Activated CD4-positive, CD25-positive, alpha-beta regulatory T cell treated with anti-CD3 and anti-CD28 coated beads, Interleukin-2, amount 50 U/mL, for 16 hours (primary cell): Measurements from ENCODE around the gene TOX3.

Experiments used
- DNase-seq: peaks from one replicate; pipeline ENCODE4 v3.0.0-alpha.2; 2020; ENCODE audit warnings: low read depth, low spot score

The TOX3 gene

DNA sequence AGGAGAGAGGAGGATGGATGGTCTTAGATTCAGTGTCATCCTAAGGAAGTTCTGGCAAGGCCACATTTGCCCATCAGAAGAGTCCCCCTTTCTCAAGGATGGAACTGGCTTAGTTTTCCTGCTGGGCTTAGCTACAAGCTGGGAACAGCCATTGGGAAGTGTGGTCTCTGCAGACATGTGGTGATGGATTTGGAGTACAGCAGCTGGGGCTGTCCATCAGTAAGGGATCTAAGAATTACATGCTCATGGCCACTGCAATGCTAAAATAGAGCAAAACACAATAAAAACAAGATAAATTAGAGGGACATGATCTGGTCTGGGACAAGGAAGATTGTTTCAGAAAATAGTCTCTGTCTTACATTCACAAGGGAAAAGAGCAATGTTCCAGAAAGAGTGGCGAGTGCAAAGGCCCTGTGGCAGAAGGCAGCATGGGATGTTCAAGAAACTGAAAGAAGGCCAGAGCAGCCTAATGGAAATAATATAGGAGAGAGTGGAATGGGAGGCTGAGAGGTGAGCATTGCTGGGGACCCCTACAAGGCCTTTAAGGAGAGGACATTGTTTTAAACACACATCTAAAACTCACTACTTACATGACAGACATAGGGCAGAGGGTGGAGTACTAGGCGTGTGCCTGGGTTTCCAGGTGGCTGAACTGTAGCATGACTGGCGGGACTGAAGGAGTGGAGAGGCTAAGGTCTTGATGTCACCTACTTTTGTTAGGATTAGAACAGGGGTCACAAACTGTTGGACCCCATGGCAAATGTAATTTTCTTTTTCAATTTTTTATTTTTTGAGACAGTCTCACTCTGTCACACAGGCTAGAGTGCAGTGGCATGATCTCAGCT lies 17.0 kb upstream of the TOX3 start:
- no peak for DNase-seq

DNA sequence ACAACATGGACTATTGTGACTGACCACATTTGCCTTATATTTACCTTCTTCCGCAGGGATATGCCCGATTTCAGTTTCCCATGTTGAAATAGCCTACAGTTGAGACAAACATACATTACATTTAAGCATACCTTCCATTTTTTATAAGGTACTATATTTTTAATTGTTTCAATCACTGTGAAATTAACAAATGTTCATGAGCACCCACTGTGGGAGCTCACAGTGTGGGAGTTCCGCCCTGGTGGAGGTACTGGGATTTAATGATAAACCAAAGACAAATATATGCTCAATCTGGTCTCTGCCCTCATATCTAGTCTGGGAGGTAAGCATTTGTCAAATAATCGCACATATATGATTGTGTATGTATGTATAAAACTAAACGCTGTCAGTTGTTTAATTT lies 15.8 kb upstream of the TOX3 start:
- DNase-seq = no peak

DNA sequence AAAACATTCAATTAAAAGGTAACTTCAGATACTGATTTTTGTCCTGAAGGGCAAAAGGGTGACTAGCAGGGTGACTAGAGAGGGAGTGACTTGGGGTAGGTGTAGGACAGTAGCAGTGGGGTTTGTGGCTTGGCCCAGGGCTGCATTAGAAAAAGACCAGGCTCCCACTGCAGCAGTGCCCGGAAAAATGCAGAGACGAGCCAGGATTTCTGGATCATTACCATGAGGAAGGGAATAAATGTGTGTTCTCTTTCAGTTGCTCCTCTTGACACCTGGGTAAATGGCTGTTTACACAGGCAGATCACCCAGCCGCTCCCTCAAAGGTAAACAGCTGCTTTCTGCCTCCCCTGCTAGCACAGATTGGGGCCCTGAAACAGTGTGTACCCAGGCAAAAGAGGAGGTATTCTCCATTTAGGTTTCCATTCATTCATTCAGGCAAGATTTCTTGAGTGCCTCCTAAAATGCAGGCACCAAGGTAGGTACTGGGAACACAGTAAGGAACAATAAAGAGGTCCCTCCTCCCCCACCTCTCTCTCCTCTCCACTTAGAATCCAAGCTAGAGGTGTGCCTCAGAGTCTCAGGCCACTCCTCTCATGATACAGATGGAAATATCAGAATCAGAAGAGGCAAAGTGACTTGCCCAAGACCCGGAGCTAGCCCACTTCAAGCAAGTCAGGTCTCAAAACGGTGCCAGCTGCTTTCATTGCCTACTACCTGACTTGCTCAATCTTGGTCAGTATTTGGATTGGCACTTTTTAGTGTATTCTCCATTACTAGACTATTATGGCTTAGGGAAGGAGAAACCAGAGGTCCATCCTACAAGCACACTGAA lies 15.2 kb upstream of the TOX3 start:
- DNase-seq = no peak

DNA sequence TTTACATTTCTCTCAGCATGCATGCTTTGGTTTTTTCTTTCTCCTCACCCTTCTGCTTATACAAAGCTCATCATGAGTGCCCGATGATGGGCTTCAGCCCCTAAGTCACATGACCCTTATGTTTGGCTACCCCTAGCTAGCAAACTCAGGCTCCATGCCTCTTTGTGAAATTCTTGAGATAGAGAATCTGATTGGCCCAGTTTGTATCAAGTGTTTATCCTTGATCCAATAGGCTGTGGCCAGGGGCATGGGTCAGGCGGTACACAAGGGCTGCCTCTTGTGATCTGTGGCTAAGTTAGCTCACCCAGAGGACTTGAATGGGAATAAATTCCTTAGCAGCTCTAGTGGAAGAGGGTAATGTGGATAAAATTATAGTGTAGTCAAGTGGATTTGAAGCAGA lies 11.5 kb upstream of the TOX3 start:
- DNase-seq = no peak

DNA sequence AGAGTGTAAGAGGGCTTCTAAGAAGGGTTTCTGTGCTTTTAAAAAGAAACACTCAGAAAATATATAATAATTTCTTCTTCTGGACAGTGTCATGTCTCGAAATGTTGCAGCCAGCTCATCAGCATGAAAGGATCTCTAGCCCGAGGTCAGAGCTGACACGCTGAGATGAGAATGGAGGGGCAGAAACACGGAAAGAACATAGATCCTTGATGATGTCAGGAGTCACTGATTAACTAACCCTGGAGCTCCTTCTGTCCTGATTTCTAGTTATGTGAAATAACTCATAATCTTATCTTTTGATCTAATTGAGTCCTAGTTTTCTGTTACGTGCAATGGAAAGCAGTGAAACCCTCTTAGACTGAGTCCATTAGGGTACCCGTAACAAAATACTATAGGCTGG lies 10.3 kb upstream of the TOX3 start:
- DNase-seq = no peak

DNA sequence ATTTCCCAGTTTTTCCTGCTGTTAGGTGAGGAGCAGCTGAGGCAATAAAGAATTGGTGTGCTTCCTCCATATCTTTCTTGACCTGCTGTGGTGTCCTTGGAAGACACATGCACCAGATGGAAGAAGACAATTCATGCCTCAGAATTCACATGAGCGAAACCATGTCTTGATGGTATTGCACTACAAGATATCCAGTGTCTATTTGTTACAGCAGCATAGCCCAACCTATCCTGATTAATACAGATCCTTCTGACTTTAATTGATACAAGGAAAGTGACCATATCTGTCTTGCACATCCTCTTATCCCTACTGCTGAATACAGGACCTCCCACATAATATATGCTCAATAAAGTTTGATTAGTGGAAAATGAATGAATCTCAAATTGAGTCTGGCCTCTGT lies 9.1 kb upstream of the TOX3 start:
- no peak for DNase-seq

DNA sequence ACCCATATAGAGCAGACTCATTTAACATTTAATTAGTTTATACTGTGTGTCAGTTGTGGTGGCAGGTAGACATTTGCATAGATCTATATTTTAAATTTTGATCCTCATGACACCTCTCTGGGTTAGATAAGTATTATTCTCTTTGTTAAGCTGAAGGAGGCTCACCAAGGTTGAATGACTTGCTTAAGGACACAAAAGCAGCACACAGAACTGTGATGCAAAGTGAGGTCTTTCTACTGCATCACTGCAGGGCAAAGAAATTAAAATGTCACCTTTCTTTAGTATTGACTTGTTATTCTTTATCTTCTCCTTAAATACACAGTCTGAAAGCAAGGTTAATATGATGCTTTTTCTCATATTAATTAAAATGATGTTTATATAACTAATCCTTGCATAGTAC lies 8.6 kb upstream of the TOX3 start:
- DNase-seq = no peak

DNA sequence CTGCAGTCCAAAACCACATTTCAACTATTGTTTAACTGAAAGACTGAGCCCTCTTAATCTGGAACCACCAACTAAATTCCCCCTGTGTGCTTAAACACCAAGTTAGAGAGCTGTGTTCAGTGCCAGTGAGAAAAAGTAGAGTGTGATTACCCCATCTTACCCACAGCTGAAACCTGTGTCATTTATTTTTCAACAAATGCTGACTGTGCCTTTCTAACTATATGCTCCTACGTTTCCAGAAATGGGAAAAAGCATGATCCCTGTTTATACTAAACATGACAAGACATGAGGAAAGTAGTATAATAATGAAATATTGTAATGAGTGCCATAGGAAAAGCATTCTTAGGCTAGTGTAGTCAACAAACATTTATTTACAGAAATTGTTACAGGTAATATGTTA lies 7.4 kb upstream of the TOX3 start:
- DNase-seq = no peak

DNA sequence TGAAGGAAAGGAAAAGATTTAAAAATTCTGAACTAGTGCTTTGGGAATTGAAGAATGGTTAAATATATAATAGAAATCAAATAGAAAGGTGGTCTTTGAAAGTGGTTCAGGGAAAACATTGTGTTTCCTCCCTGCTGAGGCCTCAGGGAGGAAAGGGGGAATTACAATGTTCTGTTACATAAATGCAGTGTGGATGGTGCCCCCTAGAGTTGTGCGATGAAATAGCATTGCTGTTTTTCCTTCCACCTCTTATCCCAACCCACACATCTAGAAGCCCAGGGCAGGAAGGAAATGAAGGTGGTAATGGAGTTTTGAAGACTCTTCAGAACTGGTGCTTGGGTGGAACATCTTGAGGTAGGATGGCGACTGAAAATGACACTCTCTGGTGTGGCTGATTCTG lies 6.4 kb upstream of the TOX3 start:
- DNase-seq = no peak

DNA sequence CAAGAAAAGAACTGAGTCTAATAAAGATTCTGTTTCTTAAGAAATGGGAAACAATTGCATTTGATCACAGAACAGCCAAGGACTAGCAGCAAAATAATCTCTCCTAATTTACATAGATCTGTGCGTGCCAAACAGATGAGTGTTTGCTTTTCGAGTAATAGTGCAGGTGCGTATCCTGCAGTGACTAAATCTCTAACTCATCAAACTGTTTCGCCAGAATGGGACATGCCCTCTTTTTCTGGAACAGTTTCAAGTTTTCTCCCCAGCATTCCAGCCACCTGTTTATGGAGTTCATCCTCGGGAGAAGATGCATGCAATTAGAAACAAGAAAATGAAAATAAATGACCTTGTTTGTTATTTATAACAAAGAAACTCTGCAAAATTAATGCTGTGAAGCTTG lies 5.7 kb upstream of the TOX3 start:
- no peak for DNase-seq

DNA sequence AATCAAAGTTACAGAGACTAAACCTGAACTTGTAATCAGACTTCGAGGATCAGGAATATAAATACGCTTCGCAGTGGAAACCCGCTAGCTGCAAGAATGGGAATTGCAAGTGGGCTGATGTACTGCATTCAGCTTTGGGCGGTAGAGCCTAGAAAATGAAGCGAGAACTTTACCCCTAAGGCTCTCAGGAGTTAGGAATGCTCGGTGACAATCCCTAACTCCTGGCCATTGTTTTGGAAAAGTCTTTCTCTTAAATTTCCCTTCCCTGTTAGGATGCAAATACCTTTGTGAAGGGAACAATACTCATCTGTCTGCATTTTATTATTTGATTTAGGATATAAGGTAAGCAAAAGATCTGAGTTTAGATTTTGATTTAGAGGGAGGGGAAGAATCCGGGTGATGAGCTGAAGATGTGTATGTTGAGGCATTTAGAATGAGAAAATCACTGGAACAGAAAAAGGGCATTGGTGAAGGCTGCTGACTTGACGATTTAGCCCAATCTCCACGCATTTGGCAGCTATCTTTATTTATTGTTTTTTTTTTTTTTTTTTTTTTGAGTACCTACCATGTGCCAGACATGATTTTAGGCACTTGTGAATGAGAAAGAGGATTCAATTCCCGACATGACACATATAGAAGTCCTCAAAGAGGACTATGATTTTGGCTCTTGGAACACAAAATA lies 2.2 kb upstream of the TOX3 start:
- DNase-seq = no peak

DNA sequence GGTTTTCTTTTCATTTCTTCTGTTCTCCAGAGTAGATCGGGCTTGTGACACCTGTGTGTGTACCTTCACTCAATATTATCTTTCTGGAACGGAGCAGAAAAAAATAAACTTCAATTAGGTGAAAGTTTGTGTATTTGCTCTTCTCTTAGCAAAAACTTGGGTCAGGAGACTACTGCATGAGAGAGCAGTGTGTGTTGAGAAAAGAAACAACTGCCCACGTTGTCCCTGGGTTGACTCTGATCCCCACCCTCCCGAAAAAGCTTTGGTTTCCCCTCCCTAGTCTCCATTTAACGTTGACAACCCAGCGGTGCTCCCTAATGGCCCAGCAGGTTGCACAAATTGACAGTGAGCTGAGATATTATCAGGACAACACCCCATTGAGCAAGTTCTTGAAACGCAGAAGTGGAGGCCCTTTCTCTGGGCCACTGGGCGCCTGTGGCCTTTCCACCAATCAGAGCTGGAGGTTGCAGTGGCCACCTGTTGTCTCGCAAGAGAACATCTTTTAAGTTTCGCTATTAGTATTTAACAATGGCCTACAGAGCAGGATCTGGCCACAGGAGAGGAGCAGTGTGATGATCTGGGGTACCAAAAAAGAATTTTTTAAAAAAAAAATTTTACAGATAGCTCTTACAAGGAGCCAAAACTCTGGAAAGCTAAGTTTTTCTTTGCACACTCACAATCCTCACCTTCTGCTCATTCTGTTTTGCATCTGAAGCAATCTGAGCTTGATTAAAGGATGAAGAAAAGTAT lies 1.5 kb upstream of the TOX3 start:
- DNase-seq = no peak

DNA sequence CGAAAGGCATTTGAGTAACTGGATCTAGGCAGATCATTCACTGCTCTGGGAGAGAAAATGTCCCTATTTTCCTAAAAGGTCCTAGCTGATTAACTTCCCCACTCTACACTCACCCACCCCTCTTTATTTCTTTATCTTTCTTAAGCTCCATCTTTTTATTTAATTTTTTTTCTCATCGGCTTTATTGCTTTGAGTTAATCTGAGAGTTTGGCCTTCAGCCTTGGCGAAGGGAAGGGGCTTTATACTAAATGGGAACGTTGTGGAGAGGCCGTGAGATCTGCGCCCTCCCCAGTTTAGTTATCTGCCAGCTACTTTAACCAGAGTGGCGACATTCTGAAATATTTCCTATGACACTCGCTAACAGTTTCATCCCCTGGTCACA lies 882 bp upstream of the TOX3 start:
- no peak for DNase-seq

DNA sequence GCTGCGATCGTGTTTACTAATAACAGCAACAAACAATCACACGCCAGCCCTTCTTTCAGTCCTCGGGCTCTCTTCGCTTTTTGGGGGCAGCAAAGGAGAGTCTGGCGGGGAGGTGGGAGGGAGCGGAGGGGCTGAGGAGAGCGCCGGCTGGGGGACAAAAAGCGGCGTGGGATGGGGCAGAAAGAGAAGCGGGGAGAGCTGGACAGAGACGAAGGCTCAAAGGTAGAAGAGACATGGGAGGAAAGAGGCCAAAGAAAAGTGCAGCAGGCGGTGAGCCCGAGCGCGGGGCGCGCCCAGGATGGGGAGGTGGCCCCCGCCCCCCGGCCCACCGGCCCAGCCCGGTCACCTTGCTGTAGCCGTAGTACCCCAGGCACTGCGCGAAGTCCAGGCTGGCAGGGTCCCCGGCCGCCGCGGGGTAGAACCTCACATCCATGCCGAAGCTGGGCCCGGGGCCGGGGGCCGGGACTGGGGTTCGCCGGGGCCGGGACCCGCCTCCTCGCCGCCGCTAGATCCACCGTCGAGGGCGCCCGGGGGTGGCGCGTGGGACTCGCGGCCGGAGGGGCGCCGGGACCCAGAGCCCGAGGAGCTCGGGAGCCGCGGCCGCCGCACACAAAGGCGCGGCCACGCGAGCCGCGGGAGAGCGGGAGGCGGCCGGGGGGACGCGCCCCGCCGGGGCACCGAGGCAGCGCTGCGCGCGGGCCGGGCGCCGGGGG lies 496 bp downstream of the TOX3 start:
- no peak for DNase-seq

DNA sequence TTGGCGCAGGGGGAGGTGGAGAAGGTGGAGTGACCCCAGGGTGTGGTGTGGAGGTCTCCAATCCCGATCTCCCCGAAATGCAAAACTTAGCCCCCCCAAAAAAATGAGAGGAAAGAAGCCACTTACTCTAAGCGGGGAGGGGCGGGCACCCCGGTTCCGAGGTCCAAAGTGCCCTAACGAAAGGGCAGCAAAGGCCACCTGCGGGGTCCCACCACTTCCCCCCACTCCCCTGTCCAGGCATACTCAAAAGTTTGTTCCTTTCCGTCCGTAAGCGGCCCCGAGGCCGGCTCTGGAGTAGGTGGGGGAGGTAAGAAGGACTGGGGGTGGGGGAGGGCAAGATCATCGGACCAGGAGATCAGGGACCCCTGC lies 1.1 kb downstream of the TOX3 start:
- DNase-seq = no peak

DNA sequence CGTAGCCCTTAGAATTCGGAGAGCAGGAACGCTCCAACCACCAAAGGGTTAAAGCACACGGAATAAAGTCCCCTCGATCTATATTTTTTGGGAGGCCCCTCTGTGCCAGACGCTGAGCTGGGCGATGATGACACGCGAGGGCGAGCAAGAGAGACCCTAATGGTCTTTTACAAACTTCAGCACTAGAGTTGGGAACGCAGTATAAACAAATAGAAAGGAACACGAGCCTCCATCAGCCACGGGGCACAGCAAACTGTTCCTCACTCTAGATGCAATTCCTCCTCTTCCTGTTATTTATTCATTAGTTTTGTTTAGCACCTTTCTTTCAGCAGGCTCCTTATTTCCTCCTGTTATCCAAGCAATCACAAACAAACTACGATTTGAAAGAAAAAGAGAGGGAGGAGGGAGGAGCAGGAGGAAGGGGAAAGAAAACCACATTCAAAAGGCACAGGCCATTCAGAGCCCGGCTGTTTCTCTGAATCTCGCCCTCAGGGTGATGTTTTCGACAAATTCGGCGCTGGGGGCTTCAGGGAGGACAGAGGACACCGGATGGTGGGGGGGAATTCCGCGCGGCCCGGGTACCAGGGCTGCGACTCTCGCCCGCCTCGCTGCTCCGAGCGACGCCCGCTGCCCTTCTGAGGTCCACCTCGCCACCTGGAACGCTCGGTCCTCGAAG lies 1.6 kb downstream of the TOX3 start:
- no peak for DNase-seq

DNA sequence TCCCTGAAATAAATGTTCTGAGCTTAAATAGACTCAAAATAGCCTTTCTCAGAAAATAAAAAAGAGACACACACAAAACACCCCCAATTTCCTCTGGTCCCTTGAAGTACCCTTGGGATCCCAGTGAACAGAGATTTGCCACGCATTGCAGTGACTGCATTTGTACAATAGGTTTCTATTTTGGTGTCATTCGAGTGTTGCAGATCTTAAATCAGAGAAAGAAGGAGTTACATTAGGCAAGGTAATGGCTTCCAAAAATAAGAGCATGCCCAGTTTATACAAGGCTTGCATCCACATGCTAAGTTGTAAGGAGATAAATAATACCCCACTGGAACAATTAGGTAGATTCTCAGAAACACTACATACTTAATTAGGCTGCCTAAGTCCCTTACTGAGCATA lies 2.2 kb downstream of the TOX3 start:
- DNase-seq = no peak

DNA sequence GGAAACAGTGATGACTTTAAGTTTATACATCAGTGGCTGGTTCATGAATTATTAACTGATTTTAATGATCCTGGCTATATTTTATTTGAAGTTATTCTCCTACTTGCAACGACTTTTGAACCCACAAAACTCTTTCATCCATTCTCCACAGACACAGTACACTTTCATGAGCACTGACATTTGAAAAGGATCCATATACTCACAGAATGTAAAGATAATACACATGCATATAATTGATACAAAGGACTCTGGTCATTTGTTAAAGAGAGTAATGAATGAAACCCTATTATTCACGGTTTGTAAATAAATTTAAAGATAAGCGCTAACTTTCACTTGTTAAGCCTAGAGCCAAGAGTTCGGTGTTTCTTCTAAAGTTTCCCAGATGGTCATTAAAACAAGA lies 3.3 kb downstream of the TOX3 start:
- no peak for DNase-seq

DNA sequence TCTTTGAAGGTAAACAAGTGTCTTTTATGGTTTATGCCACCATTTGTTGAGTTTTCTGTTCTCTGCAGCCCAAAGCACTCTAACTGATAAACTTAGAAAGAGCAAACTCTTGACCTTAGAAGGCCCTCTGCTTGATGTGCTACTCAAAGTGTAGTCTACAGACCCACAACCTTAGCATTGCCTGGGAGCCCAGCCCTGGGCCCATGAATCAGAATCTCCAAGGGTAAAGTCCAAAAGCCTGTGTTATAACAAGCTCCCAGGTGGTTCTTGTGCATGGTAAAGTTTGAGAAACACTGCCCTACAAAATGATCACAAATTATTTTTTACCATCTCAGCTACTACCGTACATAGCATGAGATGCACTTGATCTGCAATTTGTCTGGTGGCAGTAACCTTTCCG lies 6.0 kb downstream of the TOX3 start:
- no peak for DNase-seq

DNA sequence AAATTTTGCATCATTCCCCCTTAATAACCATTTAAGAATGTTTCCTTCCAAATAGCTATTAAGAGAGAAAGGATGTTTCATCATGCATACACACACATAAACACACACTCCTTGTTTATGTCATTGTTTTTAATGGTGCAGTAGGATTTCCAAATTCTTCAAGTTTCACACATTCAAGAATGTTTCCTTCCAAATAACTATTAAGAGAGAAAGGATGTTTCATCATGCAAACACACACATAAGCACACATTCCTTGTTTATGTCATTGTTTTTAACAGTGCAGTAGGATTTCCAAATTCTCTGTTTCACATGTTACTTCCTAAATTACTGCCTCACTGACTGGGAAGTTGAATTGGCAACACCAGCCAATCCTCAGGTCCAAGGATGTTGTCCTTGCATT lies 7.8 kb downstream of the TOX3 start:
- DNase-seq = no peak

DNA sequence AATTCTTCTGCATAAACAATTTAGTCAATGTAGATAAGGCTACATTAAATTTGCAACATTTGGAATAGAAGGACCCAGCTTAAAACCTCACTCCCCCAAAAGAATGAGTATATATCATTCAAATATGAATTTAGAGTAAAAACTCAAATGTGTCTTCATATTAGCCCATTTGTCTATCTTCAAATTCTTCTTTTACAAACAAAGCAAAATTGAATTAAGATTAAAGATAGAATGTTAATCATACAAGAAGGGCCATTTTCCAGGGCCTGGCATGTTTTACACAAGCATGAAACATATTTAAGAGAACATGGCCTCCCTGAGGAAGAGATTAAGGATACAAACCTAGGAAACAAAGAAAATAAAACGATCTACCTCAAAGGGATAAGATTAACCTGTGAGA lies 8.4 kb downstream of the TOX3 start:
- no peak for DNase-seq
